Central memory CD4-positive, alpha-beta T cell (primary cell): ENCODE data around the gene TUFM.
A peak's percentile ranks its signal among the peaks of the same experiment; 100 is the strongest.
"Not testable (repeated sequence)": the region's sequence is repeated elsewhere in the genome, so short reads cannot be mapped to it uniquely, and the experiment has no call there.

Experiments used
- DNase-seq: peaks from one replicate; pipeline ENCODE4 v3.0.0; 2022
- total RNA-seq, 3 experiments: gene quantifications; one replicate each; lab custom pipeline; 2026; lab: John Stamatoyannopoulos, UW

Gene TUFM
- total RNA-seq = 61.5 to 360 (median 105) reads per million in 3 experiments

GRCh38 chr16:28846080-28846932, at the start of gene TUFM:
Gene TUFM, minus strand, starts transcription at chr16:28846348. Its CDS starts 79 bp downstream, at chr16:28846269.
- DNase-seq = peak; percentile 98

GRCh38 chr16:28895609-28896008, 49.5 kb upstream of the TUFM start:
- DNase-seq = no peak

GRCh38 chr16:28893291-28893690, 47.1 kb upstream of the TUFM start:
- no peak for DNase-seq

GRCh38 chr16:28891964-28892890, 46.1 kb upstream of the TUFM start:
- no peak for DNase-seq

- DNase-seq = not testable (repeated sequence)
These were observed 44.2 kb upstream of the TUFM start for GRCh38 chr16:28890355-28890754.

GRCh38 chr16:28886945-28887344, 40.8 kb upstream of the TUFM start:
- DNase-seq = no peak

GRCh38 chr16:28884045-28884444, 37.9 kb upstream of the TUFM start:
- no peak for DNase-seq

- no peak for DNase-seq
These were observed 37.3 kb upstream of the TUFM start for GRCh38 chr16:28883221-28883996.

- no peak for DNase-seq
These were observed 36.5 kb upstream of the TUFM start for GRCh38 chr16:28882551-28883160.

GRCh38 chr16:28881565-28881964, 35.4 kb upstream of the TUFM start:
- not testable (repeated sequence) for DNase-seq

GRCh38 chr16:28880955-28881354, 34.8 kb upstream of the TUFM start:
- no peak for DNase-seq

GRCh38 chr16:28880589-28880915, 34.4 kb upstream of the TUFM start:
- no peak for DNase-seq

- peak; percentile 75 for DNase-seq
These were observed 33.9 kb upstream of the TUFM start for GRCh38 chr16:28879841-28880588.

GRCh38 chr16:28879261-28879840, 33.2 kb upstream of the TUFM start:
- DNase-seq = no peak

GRCh38 chr16:28878083-28878926, 32.2 kb upstream of the TUFM start, which contains the start of gene ATP2A1:
Gene ATP2A1, plus strand, starts transcription at chr16:28878488. Its CDS starts 184 bp downstream, at chr16:28878672.
- DNase-seq = no peak

GRCh38 chr16:28877655-28878000, 31.5 kb upstream of the TUFM start:
- DNase-seq = no peak

- no peak for DNase-seq
These were observed 31.0 kb upstream of the TUFM start for GRCh38 chr16:28876973-28877654.

GRCh38 chr16:28876019-28876659, 30.0 kb upstream of the TUFM start:
- DNase-seq = no peak
